NT2/D1 (cell line): ENCODE measurements around the gene ANKS6.

ENCODE experiments used
- SUZ12 ChIP-seq: IDR thresholded peaks from 2 replicates; pipeline ENCODE4 v1.6.1; 2011; ENCODE audit not compliant: insufficient read length, insufficient read depth; ENCODE audit errors: extremely low read depth
- ZNF274 ChIP-seq: IDR thresholded peaks from 2 replicates; pipeline ENCODE4 v1.6.1; 2011; ENCODE audit warnings: mild to moderate bottlenecking, low read depth, low read length

DNA sequence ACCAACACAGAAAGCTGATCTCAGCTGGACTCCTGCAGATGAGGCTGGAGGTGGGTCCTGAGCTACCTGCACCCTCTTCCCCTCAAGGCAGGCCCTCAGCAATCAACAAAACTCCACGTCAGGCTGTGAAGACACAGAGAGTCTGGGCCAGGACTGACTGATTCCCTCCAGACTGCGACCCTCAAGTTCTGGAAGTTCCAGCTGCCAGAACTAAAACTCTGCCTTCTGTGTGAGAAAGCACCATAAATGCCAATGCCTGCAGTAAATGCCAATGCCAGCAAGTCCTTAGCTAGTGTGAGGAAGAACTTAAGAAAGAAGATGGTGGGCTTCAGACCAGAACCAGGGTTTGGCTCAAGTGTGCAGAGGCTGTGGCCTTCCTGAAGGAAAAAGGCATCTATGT is 45.1 kb downstream of the ANKS6 start:
- TF ChIP-seq ZNF274 (no peak), SUZ12 (no peak)
